Measurements from ENCODE around the gene BPGM. TPM values are rescaled to one million over a fixed set of nuclear protein-coding genes. Genes with fewer than 3 reads are reported as not detected.

Gene BPGM
- total and polyA plus RNA-seq, 2 donors (not counting 1 experiment from before 2014, with no cell fraction given), result 7.0 to 9.7 TPM

GRCh38 chr7:134654104-134654775, 7.6 kb downstream of the BPGM start:
- H3K9me3 ChIP-seq (ENCODE audit: control extremely low read depth in 1 of 3, control insufficient read depth in 2 of 3, insufficient read depth in 1 of 3, low read length in 2 of 3), result peaks cover 0 to 2% (median 0%) of the 10 kb centered on the region in 3 donors
- peaks cover 5% of the 10 kb centered on the region for H3K9me3 Mint-ChIP-seq (ENCODE audit: insufficient read depth)
- 75% methylated on average over 1 of the region's 4 CpGs for WGBS (ENCODE audit: insufficient coverage)
- H4K20me1 ChIP-seq (ENCODE audit: control insufficient read depth, insufficient read depth, low read length, poor library complexity, severe bottlenecking), result peaks cover 16% of the 10 kb centered on the region
- H3K4me3 ChIP-seq (ENCODE audit: control extremely low read depth in 1 of 5, extremely low read depth in 1 of 5, insufficient read depth in 1 of 5, low read depth in 2 of 5, low read length in 4 of 5), result no peak overlapping the region
- no peak overlapping the region for H3K9ac ChIP-seq (ENCODE audit: low read length)
- H3K4me2 ChIP-seq (replicated peaks; ENCODE audit: low read depth, low read length, poor library complexity, severe bottlenecking), result no peak overlapping the region
- H3K27me3 Mint-ChIP-seq, result no peaks in the 10 kb centered on the region
- H2AFZ ChIP-seq (ENCODE audit: insufficient read depth, low read depth, low read length, poor library complexity, severe bottlenecking), result no peak overlapping the region
- no peak overlapping the region for H3K27ac Mint-ChIP-seq
- H3K79me2 ChIP-seq (ENCODE audit: control insufficient read depth, insufficient read depth, low read length), result peaks cover 77% of the 10 kb centered on the region
- ATAC-seq (ENCODE audit: low read depth) (no peak), DNase-seq (no peak)
- H3K4me1 Mint-ChIP-seq, result peaks cover 19% of the 10 kb centered on the region
- no peak overlapping the region for H3K4me3 Mint-ChIP-seq
- POLR2A ChIA-PET, result no interaction called here
- peaks cover 0 to 2% of the 10 kb centered on the region in 2 donors for H3K4me1 ChIP-seq (ENCODE audit: control insufficient read depth in 2 of 2, insufficient read depth in 2 of 2, low read length in 2 of 2)
- no peaks in the 10 kb centered on the region for H3K27me3 ChIP-seq (replicated peaks in 1 of 4; ENCODE audit: control extremely low read depth in 1 of 4, control insufficient read depth in 3 of 4, insufficient read depth in 4 of 4, low read length in 3 of 4)
- H3K36me3 ChIP-seq (replicated peaks in 1 of 2; ENCODE audit: control extremely low read depth in 1 of 2, control insufficient read depth in 1 of 2, extremely low read depth in 1 of 2, insufficient read depth in 2 of 2, low read length in 1 of 2), result peaks cover 5 to 8% of the 10 kb centered on the region in 2 experiments
- CTCF ChIA-PET, result interaction anchor here (0.7 to 1.0 kb wide), 2 partner anchors 17 to 75 kb away, joined by 3 to 6 read pairs; no protein-coding TSS in a partner anchor
- no peak for TF ChIP-seq CTCF (IDR thresholded peaks at IDR 0.05)
- no peak for TF ChIP-seq EZH2 (IDR thresholded peaks at IDR 0.05; ENCODE audit: borderline replicate concordance, insufficient read depth, low read depth, low read length, poor library complexity, severe bottlenecking)
- intact Hi-C loops (cut with micrococcal nuclease), result no loop called here
- no peak overlapping the region for H3K27ac ChIP-seq (ENCODE audit: low read length in 2 of 2)

GRCh38 chr7:134657526-134657925, 10.9 kb downstream of the BPGM start:
- Histone ChIP-seq H2AFZ (ENCODE audit: insufficient read depth, low read depth, low read length, poor library complexity, severe bottlenecking) (no peak overlapping the region), H3K79me2 (ENCODE audit: control insufficient read depth, insufficient read depth, low read length) (peaks cover 68% of the 10 kb centered on the region), H3K36me3 (replicated peaks in 1 of 2; ENCODE audit: control extremely low read depth in 1 of 2, control insufficient read depth in 1 of 2, extremely low read depth in 1 of 2, insufficient read depth in 2 of 2, low read length in 1 of 2) (peaks cover 11 to 22% of the 10 kb centered on the region in 2 experiments), H3K4me3 (ENCODE audit: control extremely low read depth in 1 of 5, extremely low read depth in 1 of 5, insufficient read depth in 1 of 5, low read depth in 2 of 5, low read length in 4 of 5) (no peak overlapping the region), H4K20me1 (ENCODE audit: control insufficient read depth, insufficient read depth, low read length, poor library complexity, severe bottlenecking) (peaks cover 19% of the 10 kb centered on the region), H3K27ac (ENCODE audit: low read length in 2 of 2) (no peak overlapping the region), H3K9ac (ENCODE audit: low read length) (no peak overlapping the region), H3K9me3 (ENCODE audit: control extremely low read depth in 1 of 3, control insufficient read depth in 2 of 3, insufficient read depth in 1 of 3, low read length in 2 of 3) (peaks cover 0 to 2% (median 0%) of the 10 kb centered on the region in 3 donors), H3K27me3 (replicated peaks in 1 of 4; ENCODE audit: control extremely low read depth in 1 of 4, control insufficient read depth in 3 of 4, insufficient read depth in 4 of 4, low read length in 3 of 4) (no peaks in the 10 kb centered on the region), H3K4me2 (replicated peaks; ENCODE audit: low read depth, low read length, poor library complexity, severe bottlenecking) (no peak overlapping the region), H3K4me1 (ENCODE audit: control insufficient read depth in 2 of 2, insufficient read depth in 2 of 2, low read length in 2 of 2) (no peaks in the 10 kb centered on the region)
- Mint-ChIP-seq H3K4me3 (no peak overlapping the region), H3K27me3 (no peaks in the 10 kb centered on the region), H3K27ac (no peak overlapping the region), H3K9me3 (ENCODE audit: insufficient read depth) (peaks cover 5% of the 10 kb centered on the region), H3K4me1 (peaks cover 4% of the 10 kb centered on the region)
- intact Hi-C loops (cut with micrococcal nuclease), result no loop called here
- ChIA-PET POLR2A (no interaction called here), CTCF (interaction anchor here (1.5 kb wide), 1 partner anchor 44 kb away, joined by 4 read pairs; no protein-coding TSS in a partner anchor)
- no peak for ATAC-seq (ENCODE audit: low read depth)
- WGBS (ENCODE audit: insufficient coverage), result 80% methylated on average over 1 of the region's 5 CpGs
- DNase-seq, result no peak
- TF ChIP-seq CTCF (IDR thresholded peaks at IDR 0.05) (no peak), EZH2 (IDR thresholded peaks at IDR 0.05; ENCODE audit: borderline replicate concordance, insufficient read depth, low read depth, low read length, poor library complexity, severe bottlenecking) (no peak)
